GM12878 (cell line): ENCODE results near the gene RIPOR3. TPM values are rescaled to one million over a fixed set of nuclear protein-coding genes. Genes with fewer than 3 reads are reported as not detected.

Experiments
- ATAC-seq: fragments of 200-7000 bp; cut with Tn5 transposase; 3 replicates; pipeline ENCODE4 v1.9.1; 2020; ENCODE audit warnings: mild to moderate bottlenecking, moderate library complexity
- BruUV-seq: library from RNA; stranded (reverse); fragments of 400-500 nt; replicated peaks from 2 replicates; lab custom pipeline; 2021; lab: Mats Ljungman, UMichigan
- CTCF ChIA-PET: fragments of 300-600 bp; sonication (Branson Sonifier 250); formaldehyde crosslinking; extraction: SDS; loops from one replicate; lab custom pipeline; 2021; ENCODE audit warnings: inconsistent platforms; lab: Yijun Ruan, JAX
- POLR2A ChIA-PET: fragments of 350-600 bp; formaldehyde crosslinking; extraction: SDS; loops from one replicate; lab custom pipeline; 2021; ENCODE audit warnings: inconsistent platforms; lab: Charles Lee
- RAD21 ChIA-PET: fragments of 300-600 bp; sonication (Branson Sonifier 250); formaldehyde crosslinking; loops from one replicate; lab custom pipeline; 2023; ENCODE audit warnings: antibody characterized with exemption; ENCODE audit not compliant: unreplicated experiment; lab: Charles Lee
- SMC1A ChIA-PET: fragments of 300-600 bp; sonication (Branson Sonifier 250); formaldehyde crosslinking; loops from one replicate; lab custom pipeline; 2023; ENCODE audit not compliant: unreplicated experiment, uncharacterized antibody; lab: Charles Lee
- DNase-seq: peaks from one replicate; pipeline ENCODE4 v3.0.0-alpha.2; 2011; ENCODE audit warnings: low read depth, low spot score
- FAIRE-seq: peaks from 3 replicates; lab custom pipeline; 2011; peaks lifted over from hg19 to GRCh38; lab: Jason Lieb, UNC
- H2AFZ ChIP-seq: 2 replicates; pipeline ENCODE4 v1.6.0; 2011; ENCODE audit warnings: low read depth, low read length, control low read depth; ENCODE audit not compliant: control insufficient read depth
- H3K27ac ChIP-seq: 2 replicates; pipeline ENCODE4 v1.5.1; 2011; ENCODE audit warnings: control low read depth; ENCODE audit not compliant: control insufficient read depth, insufficient read depth
- H3K27me3 ChIP-seq, 2 experiments: replicated peaks in 1 of 2; 2 replicates each; pipeline versions ENCODE4 v1.6.0 to v1.6.1; 2011; ENCODE audit warnings: low read length in 1 of 2; ENCODE audit not compliant: control insufficient read depth in 2 of 2, insufficient read depth in 2 of 2
- H3K36me3 ChIP-seq, 2 experiments: 2 replicates each; pipeline ENCODE4 v1.5.1; 2011; ENCODE audit warnings: low read length in 1 of 2; ENCODE audit not compliant: control insufficient read depth in 2 of 2, insufficient read depth in 2 of 2
- H3K4me1 ChIP-seq: 2 replicates; pipeline ENCODE4 v1.6.1; 2011; ENCODE audit warnings: mild to moderate bottlenecking, low read length, moderate library complexity, mixed read lengths; ENCODE audit not compliant: control insufficient read depth, insufficient read depth
- H3K4me2 ChIP-seq: 2 replicates; pipeline ENCODE4 v1.6.0; 2011; ENCODE audit warnings: control low read depth; ENCODE audit not compliant: control insufficient read depth, insufficient read depth
- H3K4me3 ChIP-seq: fragments of 200-600 bp; sonication (generic); 2 replicates; pipeline ENCODE4 v1.5.1; 2016
- H3K79me2 ChIP-seq: 2 replicates; pipeline ENCODE4 v1.6.0; 2011; ENCODE audit warnings: low read length; ENCODE audit not compliant: control insufficient read depth, insufficient read depth
- H3K9ac ChIP-seq: 2 replicates; pipeline ENCODE4 v1.8.0; 2011; ENCODE audit warnings: low read length, control low read depth, mixed read lengths; ENCODE audit not compliant: control insufficient read depth, insufficient read depth
- H3K9me3 ChIP-seq: replicated peaks from 3 replicates; pipeline ENCODE4 v1.5.1; 2011; ENCODE audit warnings: mild to moderate bottlenecking, low read length; ENCODE audit not compliant: control insufficient read depth, insufficient read depth
- H4K20me1 ChIP-seq: 2 replicates; pipeline ENCODE4 v1.6.0; 2011; ENCODE audit not compliant: control insufficient read depth, insufficient read depth
- EP300 ChIP-seq, 2 experiments: fragments of 150-350 bp in 1 of 2; IDR thresholded peaks; 2 replicates each; pipeline ENCODE4 v1.6.1; 2011 to 2012; ENCODE audit warnings: low read depth in 2 of 2, low read length in 2 of 2, borderline replicate concordance in 1 of 2, improper control_type of control experiment in 1 of 2, inconsistent platforms in 1 of 2; ENCODE audit not compliant: control insufficient read depth in 1 of 2
- NBN ChIP-seq: fragments of 450-650 bp; IDR thresholded peaks from 2 replicates; pipeline ENCODE4 v1.6.1; 2016
- POLR2A ChIP-seq: IDR thresholded peaks from 2 replicates; pipeline ENCODE4 v1.6.1; 2011; ENCODE audit warnings: low read depth, mild to moderate bottlenecking, low read length
- WGBS: methylation state at CpG from one replicate; pipeline ENCODE4 v1.1.6; 2016; ENCODE audit warnings: low lambda C conversion rate; ENCODE audit not compliant: insufficient replicate concordance, insufficient coverage; ENCODE audit errors: missing lambda C conversion rate; 5-methylcytosine and 5-hydroxymethylcytosine counted together
- in situ Hi-C: fragments of 300-500 bp; cut with MboI; formaldehyde crosslinking; loops from 9 replicates; pipeline ENCODE4 v1.14.3; 2018; ENCODE audit warnings: mixed read lengths
- intact Hi-C: fragments of 100-400 bp; cut with micrococcal nuclease; formaldehyde crosslinking; loops from one replicate; pipeline ENCODE4 v1.14.2; 2022; ENCODE audit not compliant: unreplicated experiment
- polyA plus RNA-seq, 11 experiments: library from polyadenylated mRNA; depleted of rRNA in 4 of 11; unstranded in 6 of 11; stranded (reverse) in 5 of 11; fragments of >200 nt; fragmentation: Nextera tagmentation in 4 of 11; fragmentation: Illumina TruSeq in 1 of 11; extraction: Ambion mirVana in 4 of 11; extraction: Trizol in 1 of 11; gene quantifications; 1 replicate in 1 of 11; 2 replicates in 10 of 11; pipeline versions ENCODE4 v1.2.1 to v1.2.3, GENCODE V29; 2011 to 2016; ENCODE audit warnings: inconsistent platforms in 2 of 11, missing spikeins in 2 of 11, low read depth in 1 of 11
- total RNA-seq, 4 experiments: library from RNA; depleted of rRNA in 3 of 4; stranded (reverse); fragments of >200 nt in 3 of 4; fragmentation: Illumina TruSeq in 1 of 4; extraction: Trizol in 1 of 4; gene quantifications; 2 replicates each; pipeline versions ENCODE4 v1.2.1 to v1.2.3, GENCODE V29; 2013 to 2021
- TF ChIP-seq, protein P1 (sequence below): fragments of 450-650 bp; conservative IDR thresholded peaks from 2 replicates; pipeline ENCODE4 v1.6.1; 2017; ENCODE audit warnings: mild to moderate bottlenecking, moderate library complexity
- TF ChIP-seq, protein P2 (sequence below): fragments of 450-650 bp; IDR thresholded peaks from 2 replicates; pipeline ENCODE4 v1.6.1; 2017; ENCODE audit warnings: antibody characterized with exemption, mild to moderate bottlenecking, moderate library complexity

The RIPOR3 gene
- total and polyA plus RNA-seq, 10 of the 15 experiments (the other 5 are each of a cell fraction or from before 2014, with no cell fraction given), result 0.04 to 0.55 (median 0.12) TPM; not detected in 6

DNA sequence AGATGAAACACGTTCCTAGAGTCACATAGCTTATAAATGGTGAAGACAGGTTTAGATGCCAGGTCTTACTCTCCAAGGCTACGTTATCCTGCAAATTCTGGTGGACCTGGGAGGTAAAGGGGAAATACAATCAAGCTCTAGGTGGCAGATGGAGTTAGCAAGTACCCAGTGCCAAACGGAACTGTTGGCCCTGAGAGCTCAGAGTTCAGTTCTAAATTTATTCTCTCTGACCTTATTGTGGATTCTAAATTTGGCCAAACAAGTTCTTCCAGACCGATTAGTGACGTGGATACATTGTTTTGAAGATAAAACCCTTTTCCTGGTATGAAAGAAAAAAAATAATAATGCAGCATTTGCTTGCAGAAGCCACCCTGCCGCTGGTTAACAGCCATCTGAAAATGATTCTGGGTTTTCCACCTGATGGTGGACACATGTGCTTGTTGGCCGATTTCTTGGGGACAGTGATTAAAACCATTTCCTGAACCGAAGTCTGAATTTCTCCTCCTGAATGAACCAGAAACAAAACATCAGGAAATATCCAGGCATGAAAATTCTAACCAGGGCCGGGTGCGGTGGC is 32.5 kb downstream of the RIPOR3 start (continued):
- TF ChIP-seq, protein P1, sequence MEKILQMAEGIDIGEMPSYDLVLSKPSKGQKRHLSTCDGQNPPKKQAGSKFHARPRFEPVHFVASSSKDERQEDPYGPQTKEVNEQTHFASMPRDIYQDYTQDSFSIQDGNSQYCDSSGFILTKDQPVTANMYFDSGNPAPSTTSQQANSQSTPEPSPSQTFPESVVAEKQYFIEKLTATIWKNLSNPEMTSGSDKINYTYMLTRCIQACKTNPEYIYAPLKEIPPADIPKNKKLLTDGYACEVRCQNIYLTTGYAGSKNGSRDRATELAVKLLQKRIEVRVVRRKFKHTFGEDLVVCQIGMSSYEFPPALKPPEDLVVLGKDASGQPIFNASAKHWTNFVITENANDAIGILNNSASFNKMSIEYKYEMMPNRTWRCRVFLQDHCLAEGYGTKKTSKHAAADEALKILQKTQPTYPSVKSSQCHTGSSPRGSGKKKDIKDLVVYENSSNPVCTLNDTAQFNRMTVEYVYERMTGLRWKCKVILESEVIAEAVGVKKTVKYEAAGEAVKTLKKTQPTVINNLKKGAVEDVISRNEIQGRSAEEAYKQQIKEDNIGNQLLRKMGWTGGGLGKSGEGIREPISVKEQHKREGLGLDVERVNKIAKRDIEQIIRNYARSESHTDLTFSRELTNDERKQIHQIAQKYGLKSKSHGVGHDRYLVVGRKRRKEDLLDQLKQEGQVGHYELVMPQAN, result no peak

DNA sequence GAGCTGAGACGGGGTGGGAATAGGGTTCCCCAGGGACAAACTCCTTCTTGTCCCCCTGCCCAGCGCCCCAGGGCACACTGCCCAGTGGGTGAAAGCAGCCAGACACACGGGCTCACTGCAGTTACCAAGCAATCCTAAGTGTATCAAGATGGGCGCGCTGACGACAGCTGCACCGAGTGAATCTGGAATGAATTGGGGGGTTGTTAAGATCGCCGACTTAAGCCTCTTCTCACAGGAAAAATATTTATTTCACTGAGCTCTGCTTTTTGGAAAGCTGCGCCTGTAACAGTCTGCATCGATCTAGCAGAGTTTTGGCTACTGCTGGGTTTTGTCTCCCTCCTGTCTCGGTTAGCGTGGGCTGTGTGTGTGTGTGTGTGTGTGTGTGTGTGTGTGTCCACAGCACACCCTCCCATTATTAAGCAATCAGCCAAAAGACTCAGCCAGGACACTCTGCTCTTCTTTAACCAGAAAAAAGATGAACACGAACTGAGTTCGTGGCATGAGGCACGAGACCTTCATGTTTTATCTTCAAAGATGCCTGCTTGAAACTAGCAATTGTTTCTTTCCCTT is 35.9 kb downstream of the RIPOR3 start:
- in situ Hi-C loops, result no loop called here
- no TSS peak for BruUV-seq

More for the DNA sequence above, 35.9 kb downstream of the RIPOR3 start:
- no peaks in the 10 kb centered on the region for H4K20me1 ChIP-seq
- ChIA-PET RAD21 (no interaction called here), SMC1A (no interaction called here), POLR2A (no interaction called here), CTCF (no interaction called here)
- FAIRE-seq (no peak), ATAC-seq (no peak), DNase-seq (no peak)
- H3K27ac ChIP-seq, result no peak overlapping the region
- 39% methylated on average over 16 of the region's 16 CpGs for WGBS
- no peak overlapping the region for H2AFZ ChIP-seq
- no peak overlapping the region for H3K9ac ChIP-seq
- H3K36me3 ChIP-seq, result no peaks in the 10 kb centered on the region
- TF ChIP-seq EP300 (IDR thresholded peaks at IDR 0.05; ENCODE audit: borderline replicate concordance in 1 of 2, control insufficient read depth in 1 of 2, low read depth in 2 of 2, low read length in 2 of 2) (no peak), POLR2A (no peak), NBN (no peak)
- TF ChIP-seq, protein P2, sequence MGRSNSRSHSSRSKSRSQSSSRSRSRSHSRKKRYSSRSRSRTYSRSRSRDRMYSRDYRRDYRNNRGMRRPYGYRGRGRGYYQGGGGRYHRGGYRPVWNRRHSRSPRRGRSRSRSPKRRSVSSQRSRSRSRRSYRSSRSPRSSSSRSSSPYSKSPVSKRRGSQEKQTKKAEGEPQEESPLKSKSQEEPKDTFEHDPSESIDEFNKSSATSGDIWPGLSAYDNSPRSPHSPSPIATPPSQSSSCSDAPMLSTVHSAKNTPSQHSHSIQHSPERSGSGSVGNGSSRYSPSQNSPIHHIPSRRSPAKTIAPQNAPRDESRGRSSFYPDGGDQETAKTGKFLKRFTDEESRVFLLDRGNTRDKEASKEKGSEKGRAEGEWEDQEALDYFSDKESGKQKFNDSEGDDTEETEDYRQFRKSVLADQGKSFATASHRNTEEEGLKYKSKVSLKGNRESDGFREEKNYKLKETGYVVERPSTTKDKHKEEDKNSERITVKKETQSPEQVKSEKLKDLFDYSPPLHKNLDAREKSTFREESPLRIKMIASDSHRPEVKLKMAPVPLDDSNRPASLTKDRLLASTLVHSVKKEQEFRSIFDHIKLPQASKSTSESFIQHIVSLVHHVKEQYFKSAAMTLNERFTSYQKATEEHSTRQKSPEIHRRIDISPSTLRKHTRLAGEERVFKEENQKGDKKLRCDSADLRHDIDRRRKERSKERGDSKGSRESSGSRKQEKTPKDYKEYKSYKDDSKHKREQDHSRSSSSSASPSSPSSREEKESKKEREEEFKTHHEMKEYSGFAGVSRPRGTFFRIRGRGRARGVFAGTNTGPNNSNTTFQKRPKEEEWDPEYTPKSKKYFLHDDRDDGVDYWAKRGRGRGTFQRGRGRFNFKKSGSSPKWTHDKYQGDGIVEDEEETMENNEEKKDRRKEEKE, result no peak
- intact Hi-C loops, result no loop called here
- no peak overlapping the region for H3K4me3 ChIP-seq
- no peaks in the 10 kb centered on the region; the same call in 2 of the 3 replicates for H3K9me3 ChIP-seq
- H3K4me1 ChIP-seq, result no peaks in the 10 kb centered on the region
- no peaks in the 10 kb centered on the region for H3K79me2 ChIP-seq
- peaks cover 0 to 3% of the 10 kb centered on the region in 2 experiments; a peak in 1 of 4 replicates for H3K27me3 ChIP-seq
- H3K4me2 ChIP-seq, result no peak overlapping the region
